ENCODE data around the gene CACNA2D3. TPM values are rescaled to one million over a fixed set of nuclear protein-coding genes. Genes with fewer than 3 reads are reported as not detected.

Gene CACNA2D3
- polyA plus RNA-seq, 1 donor from 2014 or later: 26.2 TPM

- H3F3A ChIP-seq (ENCODE audit: insufficient read depth, low read length, poor library complexity, severe bottlenecking): peaks cover 2% of the 10 kb centered on the region
- no peak overlapping the region for H3K9ac ChIP-seq (ENCODE audit: low read length)
- H3K9me2 ChIP-seq (ENCODE audit: insufficient read depth, low read length): no peaks in the 10 kb centered on the region
- H2AFZ ChIP-seq (ENCODE audit: low read depth, low read length): no peak overlapping the region
- no peaks in the 10 kb centered on the region for H3K36me3 ChIP-seq (ENCODE audit: insufficient read depth, low read length)
- H3K4me2 ChIP-seq (ENCODE audit: low read length): no peak overlapping the region
- H3K27me3 ChIP-seq (ENCODE audit: insufficient read depth, low read depth, low read length): peaks cover 11% of the 10 kb centered on the region
- no peaks in the 10 kb centered on the region for H3K9me3 ChIP-seq (ENCODE audit: low read length)
- H4K20me1 ChIP-seq (ENCODE audit: insufficient read depth): no peaks in the 10 kb centered on the region
- no peak overlapping the region for H3K4me3 ChIP-seq (ENCODE audit: low read length)
- TF ChIP-seq TAF1 (IDR thresholded peaks at IDR 0.05; ENCODE audit: low read depth) (no peak), EP300 (conservative IDR thresholded peaks at IDR 0.05; ENCODE audit: poor library complexity, severe bottlenecking) (no peak), RAD21 (conservative IDR thresholded peaks at IDR 0.05) (no peak), MXI1 (conservative IDR thresholded peaks at IDR 0.05; ENCODE audit: poor library complexity, severe bottlenecking) (no peak), REST (IDR thresholded peaks at IDR 0.05; ENCODE audit: borderline replicate concordance) (no peak), SMC3 (conservative IDR thresholded peaks at IDR 0.05; ENCODE audit: poor library complexity) (no peak), EZH2 (IDR thresholded peaks at IDR 0.05; ENCODE audit: borderline replicate concordance, insufficient read depth, low read length, poor library complexity, severe bottlenecking) (no peak), POLR2AphosphoS5 (IDR thresholded peaks at IDR 0.05) (no peak)
- TF ChIP-seq, protein P1, sequence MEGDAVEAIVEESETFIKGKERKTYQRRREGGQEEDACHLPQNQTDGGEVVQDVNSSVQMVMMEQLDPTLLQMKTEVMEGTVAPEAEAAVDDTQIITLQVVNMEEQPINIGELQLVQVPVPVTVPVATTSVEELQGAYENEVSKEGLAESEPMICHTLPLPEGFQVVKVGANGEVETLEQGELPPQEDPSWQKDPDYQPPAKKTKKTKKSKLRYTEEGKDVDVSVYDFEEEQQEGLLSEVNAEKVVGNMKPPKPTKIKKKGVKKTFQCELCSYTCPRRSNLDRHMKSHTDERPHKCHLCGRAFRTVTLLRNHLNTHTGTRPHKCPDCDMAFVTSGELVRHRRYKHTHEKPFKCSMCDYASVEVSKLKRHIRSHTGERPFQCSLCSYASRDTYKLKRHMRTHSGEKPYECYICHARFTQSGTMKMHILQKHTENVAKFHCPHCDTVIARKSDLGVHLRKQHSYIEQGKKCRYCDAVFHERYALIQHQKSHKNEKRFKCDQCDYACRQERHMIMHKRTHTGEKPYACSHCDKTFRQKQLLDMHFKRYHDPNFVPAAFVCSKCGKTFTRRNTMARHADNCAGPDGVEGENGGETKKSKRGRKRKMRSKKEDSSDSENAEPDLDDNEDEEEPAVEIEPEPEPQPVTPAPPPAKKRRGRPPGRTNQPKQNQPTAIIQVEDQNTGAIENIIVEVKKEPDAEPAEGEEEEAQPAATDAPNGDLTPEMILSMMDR (IDR thresholded peaks at IDR 0.05; ENCODE audit: poor library complexity, severe bottlenecking): no peak
- no peak overlapping the region for H3K27ac ChIP-seq (ENCODE audit: low read length)
- no peaks in the 10 kb centered on the region for H3K79me2 ChIP-seq (replicated peaks; ENCODE audit: insufficient read depth, low read length)
Measured at GRCh38 chr3:54847361-54847760, 725.0 kb downstream of the CACNA2D3 start.

GRCh38 chr3:54849360-54849759 lies 727.0 kb downstream of the CACNA2D3 start:
- H3K79me2 ChIP-seq (replicated peaks; ENCODE audit: insufficient read depth, low read length): no peaks in the 10 kb centered on the region
- no peak overlapping the region for H3K4me3 ChIP-seq (ENCODE audit: low read length)
- no peak overlapping the region for H3K27ac ChIP-seq (ENCODE audit: low read length)
- H3K27me3 ChIP-seq (ENCODE audit: insufficient read depth, low read depth, low read length): peaks cover 8% of the 10 kb centered on the region
- H3K9me3 ChIP-seq (ENCODE audit: low read length): no peaks in the 10 kb centered on the region
- H3K9ac ChIP-seq (ENCODE audit: low read length): no peak overlapping the region
- no peaks in the 10 kb centered on the region for H3K9me2 ChIP-seq (ENCODE audit: insufficient read depth, low read length)
- no peak for TF ChIP-seq RAD21 (conservative IDR thresholded peaks at IDR 0.05)
- TF ChIP-seq POLR2AphosphoS5 (IDR thresholded peaks at IDR 0.05): no peak
- TF ChIP-seq EZH2 (IDR thresholded peaks at IDR 0.05; ENCODE audit: borderline replicate concordance, insufficient read depth, low read length, poor library complexity, severe bottlenecking): no peak
- TF ChIP-seq, protein P1 (IDR thresholded peaks at IDR 0.05; ENCODE audit: poor library complexity, severe bottlenecking): no peak
- TF ChIP-seq REST (IDR thresholded peaks at IDR 0.05; ENCODE audit: borderline replicate concordance): no peak
- TF ChIP-seq EP300 (conservative IDR thresholded peaks at IDR 0.05; ENCODE audit: poor library complexity, severe bottlenecking): no peak
- no peak for TF ChIP-seq TAF1 (IDR thresholded peaks at IDR 0.05; ENCODE audit: low read depth)
- TF ChIP-seq MXI1 (conservative IDR thresholded peaks at IDR 0.05; ENCODE audit: poor library complexity, severe bottlenecking): no peak
- no peak for TF ChIP-seq SMC3 (conservative IDR thresholded peaks at IDR 0.05; ENCODE audit: poor library complexity)
- H4K20me1 ChIP-seq (ENCODE audit: insufficient read depth): no peaks in the 10 kb centered on the region
- H2AFZ ChIP-seq (ENCODE audit: low read depth, low read length): no peak overlapping the region
- no peaks in the 10 kb centered on the region for H3K36me3 ChIP-seq (ENCODE audit: insufficient read depth, low read length)
- no peak overlapping the region for H3K4me2 ChIP-seq (ENCODE audit: low read length)
- H3F3A ChIP-seq (ENCODE audit: insufficient read depth, low read length, poor library complexity, severe bottlenecking): peaks cover 2% of the 10 kb centered on the region

All from neural cell (in vitro differentiated cells).